ENCODE results near the gene MITF. TPM values are rescaled to one million over a fixed set of nuclear protein-coding genes. Genes with fewer than 3 reads are reported as not detected.

The MITF gene, protein sequence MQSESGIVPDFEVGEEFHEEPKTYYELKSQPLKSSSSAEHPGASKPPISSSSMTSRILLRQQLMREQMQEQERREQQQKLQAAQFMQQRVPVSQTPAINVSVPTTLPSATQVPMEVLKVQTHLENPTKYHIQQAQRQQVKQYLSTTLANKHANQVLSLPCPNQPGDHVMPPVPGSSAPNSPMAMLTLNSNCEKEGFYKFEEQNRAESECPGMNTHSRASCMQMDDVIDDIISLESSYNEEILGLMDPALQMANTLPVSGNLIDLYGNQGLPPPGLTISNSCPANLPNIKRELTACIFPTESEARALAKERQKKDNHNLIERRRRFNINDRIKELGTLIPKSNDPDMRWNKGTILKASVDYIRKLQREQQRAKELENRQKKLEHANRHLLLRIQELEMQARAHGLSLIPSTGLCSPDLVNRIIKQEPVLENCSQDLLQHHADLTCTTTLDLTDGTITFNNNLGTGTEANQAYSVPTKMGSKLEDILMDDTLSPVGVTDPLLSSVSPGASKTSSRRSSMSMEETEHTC
- 0.41 TPM in 1 of 2 replicates, not detected in the other for total RNA-seq

DNA sequence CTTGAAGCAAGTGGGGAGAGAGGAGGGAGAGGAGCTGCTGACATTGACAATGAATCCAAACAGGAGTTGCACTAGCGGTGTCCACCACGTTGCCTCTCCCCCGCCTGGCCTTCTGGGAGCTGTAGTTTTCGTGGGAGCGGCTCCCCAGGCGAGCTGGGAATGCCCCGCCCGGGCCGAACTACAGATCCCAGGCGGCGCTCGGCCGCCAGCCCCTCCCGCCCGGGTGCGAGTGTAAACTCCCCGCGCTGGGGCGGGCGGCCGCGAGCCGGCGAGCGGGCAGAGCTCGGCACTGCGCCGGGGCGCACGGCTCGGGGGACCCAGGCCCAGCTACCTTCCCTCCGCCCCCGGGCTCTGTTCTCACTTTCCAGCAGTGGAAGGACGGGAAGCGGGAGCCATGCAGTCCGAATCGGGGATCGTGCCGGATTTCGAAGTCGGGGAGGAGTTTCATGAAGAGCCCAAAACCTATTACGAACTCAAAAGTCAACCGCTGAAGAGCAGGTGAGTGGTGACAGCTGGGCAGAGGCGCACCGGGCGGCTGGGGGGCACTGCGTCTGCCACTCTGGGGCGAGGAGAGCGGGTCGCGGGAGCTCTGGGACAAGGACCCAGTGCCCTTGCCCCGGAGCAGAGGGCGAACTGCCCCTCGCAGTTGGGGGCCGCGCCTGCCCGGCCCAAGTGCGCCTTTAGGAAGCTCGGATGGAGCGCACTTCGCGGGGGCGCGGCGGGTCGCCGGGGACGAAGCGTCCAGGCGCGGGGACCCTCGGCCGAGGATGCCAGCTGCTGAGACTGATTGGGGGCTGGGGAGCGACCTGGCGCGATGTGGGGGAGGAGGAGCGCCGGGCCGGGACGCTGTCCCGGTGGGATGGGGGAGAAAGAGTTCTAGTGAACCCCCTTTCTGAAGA lies at the start of gene MITF:
Gene MITF, plus strand, starts transcription at position 261 of the 899 bp plus-strand sequence. Its CDS starts 134 bp downstream, at position 395.
- intact Hi-C loops (cut with micrococcal nuclease), result no loop called here

DNA sequence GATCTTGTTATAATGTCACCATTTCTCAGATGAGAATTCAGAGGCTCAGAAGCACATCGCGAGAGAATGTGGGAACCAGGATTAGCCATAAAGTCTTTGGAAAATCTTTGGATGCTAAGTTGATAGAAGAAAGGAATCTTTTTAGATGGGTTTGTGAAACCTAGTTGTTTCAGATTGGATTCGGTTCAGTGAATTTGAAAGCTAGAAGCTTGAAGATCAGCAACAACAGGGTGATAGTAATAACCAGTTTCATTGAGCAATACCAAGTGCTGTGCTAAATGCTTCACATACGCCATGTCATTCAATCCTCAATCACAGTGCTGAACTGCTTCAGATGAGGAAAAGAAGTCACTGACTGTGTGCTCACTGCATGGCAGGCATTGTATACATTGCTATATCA lies 47.4 kb upstream of the MITF start:
- intact Hi-C loops (cut with micrococcal nuclease), result no loop called here

GRCh38 chr3:69692761-69693160 lies 46.5 kb upstream of the MITF start:
- intact Hi-C loops (cut with micrococcal nuclease), result no loop called here

GRCh38 chr3:69695443-69695842 lies 43.8 kb upstream of the MITF start:
- intact Hi-C loops (cut with micrococcal nuclease), result no loop called here

DNA sequence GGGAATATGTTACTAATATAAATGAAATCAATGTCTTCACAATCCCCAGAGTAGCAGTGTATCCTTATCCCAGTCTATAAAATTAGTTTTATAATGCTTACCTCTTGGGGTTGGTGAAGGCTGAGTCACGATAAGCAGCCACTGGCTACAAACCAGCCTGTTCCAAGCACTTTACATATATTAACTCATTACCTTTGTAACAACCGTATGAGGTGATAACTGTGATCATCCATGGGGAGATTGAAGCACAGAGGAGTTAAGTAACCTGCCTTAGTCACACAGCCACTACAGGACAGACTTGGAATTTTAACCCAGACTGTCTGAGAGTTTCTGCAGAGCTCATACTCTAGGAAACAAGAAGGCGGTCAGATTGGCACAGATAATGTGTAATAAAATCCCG lies 43.3 kb upstream of the MITF start:
- intact Hi-C loops (cut with micrococcal nuclease), result no loop called here

DNA sequence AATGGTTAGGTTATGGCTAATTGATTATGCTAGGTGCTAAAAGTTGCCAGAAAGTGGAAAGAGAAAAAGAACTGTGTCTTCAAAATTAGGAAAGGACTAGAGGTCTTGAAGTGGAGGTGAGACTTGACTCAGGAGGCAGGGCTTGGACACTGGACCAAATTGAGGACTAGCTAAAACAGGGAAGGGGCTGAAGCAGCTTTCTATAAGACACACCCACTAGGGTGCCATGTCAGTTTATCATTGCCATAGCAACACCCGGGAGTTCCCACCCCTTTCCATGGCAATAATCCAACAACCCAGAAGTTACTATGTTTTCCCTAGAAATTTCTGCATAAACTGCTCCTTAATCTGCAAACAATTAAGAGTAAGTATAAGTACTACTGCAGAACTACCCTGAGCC lies 42.9 kb upstream of the MITF start:
- intact Hi-C loops (cut with micrococcal nuclease), result no loop called here

DNA sequence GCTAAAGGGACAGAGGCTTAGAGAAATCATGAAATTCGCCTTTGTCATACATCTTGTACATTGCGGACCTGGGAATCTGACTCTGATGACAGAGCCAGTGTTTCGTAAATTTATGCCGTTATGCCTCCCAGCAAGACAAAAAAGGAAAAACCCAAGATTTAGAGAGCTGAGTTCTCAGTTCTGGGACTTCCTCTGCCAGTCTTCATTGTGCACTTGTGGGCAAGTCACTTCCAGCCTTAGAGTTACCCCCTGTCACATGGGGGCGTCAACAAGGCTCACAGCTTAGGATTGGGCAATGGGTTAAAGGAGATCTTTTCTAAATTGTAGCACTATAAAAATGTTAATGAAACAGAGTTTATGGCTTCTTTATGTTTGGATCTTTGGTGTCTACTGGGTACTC lies 41.9 kb upstream of the MITF start:
- intact Hi-C loops (cut with micrococcal nuclease), result no loop called here

- intact Hi-C loops (cut with micrococcal nuclease), result no loop called here
Measured at GRCh38 chr3:69698728-69699127, 40.5 kb upstream of the MITF start.

DNA sequence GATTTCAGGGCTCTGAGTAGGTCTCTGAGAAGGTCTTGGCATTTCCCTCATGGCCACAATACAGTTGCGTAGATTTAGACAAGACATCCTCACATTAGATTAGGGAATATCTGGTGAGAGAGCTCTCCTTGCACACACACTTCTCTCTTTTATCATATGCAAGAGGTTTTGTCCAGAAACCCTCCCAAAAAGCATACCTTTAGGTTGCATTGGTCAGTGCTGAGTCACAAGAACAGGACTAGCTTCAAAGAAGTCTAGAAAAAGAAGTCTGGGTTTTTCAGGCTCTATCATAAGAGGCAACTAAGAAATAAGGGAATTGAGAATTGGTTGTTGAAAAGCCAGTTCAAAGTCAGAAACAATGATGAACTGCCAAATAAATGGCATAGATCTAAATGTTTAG lies 40.1 kb upstream of the MITF start:
- intact Hi-C loops (cut with micrococcal nuclease), result no loop called here

- intact Hi-C loops (cut with micrococcal nuclease), result no loop called here
Measured at GRCh38 chr3:69700949-69701348, 38.3 kb upstream of the MITF start.

- intact Hi-C loops (cut with micrococcal nuclease), result no loop called here
Measured at GRCh38 chr3:69710153-69710977, 28.9 kb upstream of the MITF start.

- intact Hi-C loops (cut with micrococcal nuclease), result no loop called here
Measured at GRCh38 chr3:69712269-69712668, 27.0 kb upstream of the MITF start.

DNA sequence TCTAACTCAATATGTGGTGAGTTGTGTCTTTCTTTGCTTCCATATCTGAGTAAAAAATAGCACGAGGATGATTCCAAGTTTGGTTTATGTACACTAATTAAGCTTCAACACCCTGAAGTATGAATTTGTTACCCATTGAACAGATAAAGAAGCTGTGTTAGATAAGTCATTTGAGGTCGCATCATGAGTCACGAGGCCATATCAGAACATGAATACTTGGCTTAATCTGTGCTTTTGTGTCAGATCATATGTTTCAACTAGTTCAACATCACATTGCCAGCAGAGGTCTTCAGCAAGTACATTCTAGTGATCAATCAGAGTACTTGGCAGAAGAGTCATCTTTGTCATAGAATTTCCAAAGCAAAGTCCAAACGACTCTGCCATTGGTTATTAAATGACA lies 26.3 kb upstream of the MITF start:
- intact Hi-C loops (cut with micrococcal nuclease), result no loop called here

DNA sequence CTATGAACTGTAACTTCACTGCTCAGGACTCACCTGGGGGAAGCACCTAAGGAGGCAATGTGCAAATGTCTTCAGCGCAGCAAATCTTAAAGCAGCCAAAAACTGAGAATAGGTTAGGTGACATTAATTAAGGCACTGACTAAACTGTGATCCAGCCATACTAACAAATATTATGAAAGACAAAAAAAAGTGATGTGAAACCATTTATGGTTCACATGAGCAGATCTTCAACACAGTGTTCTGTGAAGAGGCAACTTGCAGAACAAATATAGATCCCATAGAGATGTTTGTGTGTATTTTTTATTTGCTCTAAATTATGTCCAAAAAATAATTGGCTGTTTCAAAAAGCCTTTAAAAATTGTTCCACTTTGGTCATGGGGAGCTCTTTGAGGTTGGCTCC lies 24.1 kb upstream of the MITF start:
- intact Hi-C loops (cut with micrococcal nuclease), result no loop called here

- intact Hi-C loops (cut with micrococcal nuclease), result no loop called here
Measured at GRCh38 chr3:69716119-69716518, 23.1 kb upstream of the MITF start.

- intact Hi-C loops (cut with micrococcal nuclease), result no loop called here
Measured at GRCh38 chr3:69718866-69719586, 20.2 kb upstream of the MITF start.

DNA sequence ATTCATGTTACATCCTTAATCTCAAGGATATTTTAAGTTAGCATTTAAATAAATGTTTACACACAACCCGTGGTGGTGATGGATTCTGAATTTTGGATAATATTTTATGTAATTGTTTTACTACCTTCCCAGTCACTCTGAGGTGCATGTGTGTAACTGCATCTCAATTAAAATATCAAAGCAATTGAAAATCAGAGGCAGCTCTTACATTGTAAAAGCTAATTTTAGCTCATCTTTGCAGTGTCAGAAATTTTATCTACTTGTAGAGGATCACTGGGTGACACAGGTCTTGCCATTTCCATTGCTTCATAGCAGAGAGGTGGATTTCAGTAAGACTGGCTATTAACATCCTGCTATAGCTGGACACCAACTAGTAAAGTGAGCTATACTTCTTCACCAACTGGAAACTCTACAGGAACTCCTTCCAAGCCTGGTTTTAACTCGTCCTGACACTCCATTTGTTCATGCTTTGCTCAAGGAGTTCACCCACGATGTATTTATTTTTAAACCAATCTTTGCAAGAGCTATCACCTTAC lies 19.6 kb upstream of the MITF start:
- intact Hi-C loops (cut with micrococcal nuclease), result no loop called here

- intact Hi-C loops (cut with micrococcal nuclease), result no loop called here
Measured at GRCh38 chr3:69720824-69721223, 18.4 kb upstream of the MITF start.

- intact Hi-C loops (cut with micrococcal nuclease), result no loop called here
Measured at GRCh38 chr3:69723389-69723788, 15.9 kb upstream of the MITF start.

GRCh38 chr3:69724722-69725435 lies 14.4 kb upstream of the MITF start:
- intact Hi-C loops (cut with micrococcal nuclease), result no loop called here
